NCI-H526 (cell line): ENCODE data around the gene IFI6.
"Not testable (repeated sequence)": the region's sequence is repeated elsewhere in the genome, so short reads cannot be mapped to it uniquely, and the experiment has no call there.

Experiments
- DNase-seq, 2 experiments: peaks; one replicate each; lab custom pipeline; 2025; lab: John Stamatoyannopoulos, UW

The IFI6 gene, protein sequence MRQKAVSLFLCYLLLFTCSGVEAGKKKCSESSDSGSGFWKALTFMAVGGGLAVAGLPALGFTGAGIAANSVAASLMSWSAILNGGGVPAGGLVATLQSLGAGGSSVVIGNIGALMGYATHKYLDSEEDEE

GRCh38 chr1:27671964-27672749 lies at the start of gene IFI6:
TSS of gene IFI6 (minus strand) at chr1:27672192. CDS start at chr1:27669314, 2,878 bp downstream.
- peak; percentile 93 to 94 for DNase-seq

- DNase-seq, result peak in 1 of 2 experiments; percentile 2
Observed at GRCh38 chr1:27719286-27720251, 47.6 kb upstream of the IFI6 start.

DNA sequence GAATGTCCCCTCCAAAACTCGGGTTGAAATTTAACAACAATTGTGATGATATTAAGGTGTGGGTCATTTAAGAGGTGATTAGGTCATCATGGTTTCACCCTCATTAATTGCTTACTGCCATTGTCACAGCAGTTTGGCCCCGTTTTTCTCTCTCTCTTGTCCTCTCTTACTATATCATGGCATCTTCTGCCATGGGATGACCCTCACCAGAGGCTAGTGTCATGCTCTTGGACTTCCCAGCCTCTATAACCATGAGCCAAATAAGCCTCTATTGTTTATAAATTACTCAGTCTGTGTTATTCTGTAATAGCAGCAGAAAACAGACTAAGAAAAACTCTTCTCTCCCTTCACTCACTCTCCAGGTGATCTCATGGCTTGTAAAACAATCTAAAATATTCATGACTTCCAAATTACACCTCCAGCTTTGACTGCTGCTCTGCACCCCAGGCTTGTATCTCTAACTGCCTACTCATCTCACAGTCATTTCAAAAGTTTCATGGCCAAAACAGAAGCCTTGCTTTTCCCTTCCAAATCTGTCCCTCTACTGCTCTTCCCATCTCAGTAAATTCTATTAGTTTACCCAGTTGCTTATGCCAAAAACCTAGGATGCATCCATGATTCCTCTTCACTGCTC lies 44.4 kb upstream of the IFI6 start:
- no peak for DNase-seq

DNA sequence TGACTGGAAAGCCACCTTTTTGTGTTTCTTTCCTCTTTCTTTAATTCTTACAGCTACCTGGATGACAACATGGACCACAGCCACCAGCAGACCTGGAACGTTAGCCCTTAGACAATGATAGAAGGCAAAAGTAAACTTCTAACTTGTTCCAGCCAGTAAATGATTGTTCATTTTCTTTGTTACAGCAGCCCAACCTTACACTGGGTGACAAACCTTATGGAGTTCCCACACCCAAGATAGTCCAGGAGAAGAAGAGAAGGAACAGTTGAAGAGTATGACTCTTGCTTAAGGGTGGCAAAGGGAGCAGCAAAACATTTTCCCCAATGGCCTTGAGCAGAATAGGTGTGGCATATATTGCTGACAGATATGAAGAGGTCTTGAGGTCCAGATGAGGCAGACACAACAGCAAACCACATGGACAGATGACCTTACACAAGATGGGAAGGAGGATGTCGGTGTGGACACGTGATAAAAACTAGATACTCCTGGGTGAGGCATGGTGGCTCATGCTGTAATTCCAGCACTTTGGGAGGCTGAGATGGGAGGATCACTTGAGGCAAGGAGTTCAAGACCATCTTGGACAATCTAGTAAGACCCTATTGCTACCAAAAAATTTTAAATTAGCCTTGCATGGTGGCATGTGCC lies 42.0 kb upstream of the IFI6 start:
- DNase-seq, result no peak

- DNase-seq, result no peak
Observed at GRCh38 chr1:27713139-27713725, 41.2 kb upstream of the IFI6 start.

DNA sequence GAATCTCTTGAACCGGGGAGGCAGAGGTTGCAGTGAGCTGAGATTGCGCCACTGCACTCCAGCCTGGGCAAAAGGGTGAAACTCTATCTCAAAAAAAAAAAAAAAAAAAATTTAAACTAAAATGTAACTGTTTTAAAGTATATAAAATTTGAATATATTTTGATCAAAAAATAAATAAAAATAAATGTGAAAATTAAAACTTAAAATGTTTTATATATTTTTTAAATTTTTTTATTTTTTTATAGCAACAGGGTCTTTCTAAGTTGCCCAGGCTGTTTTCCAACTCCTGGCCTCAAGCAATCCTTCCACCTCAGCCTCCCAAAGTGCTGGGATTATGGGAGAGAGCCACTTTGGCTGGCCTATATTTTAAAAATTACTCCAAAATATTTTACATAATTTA lies 38.6 kb upstream of the IFI6 start:
- DNase-seq, result no peak

DNA sequence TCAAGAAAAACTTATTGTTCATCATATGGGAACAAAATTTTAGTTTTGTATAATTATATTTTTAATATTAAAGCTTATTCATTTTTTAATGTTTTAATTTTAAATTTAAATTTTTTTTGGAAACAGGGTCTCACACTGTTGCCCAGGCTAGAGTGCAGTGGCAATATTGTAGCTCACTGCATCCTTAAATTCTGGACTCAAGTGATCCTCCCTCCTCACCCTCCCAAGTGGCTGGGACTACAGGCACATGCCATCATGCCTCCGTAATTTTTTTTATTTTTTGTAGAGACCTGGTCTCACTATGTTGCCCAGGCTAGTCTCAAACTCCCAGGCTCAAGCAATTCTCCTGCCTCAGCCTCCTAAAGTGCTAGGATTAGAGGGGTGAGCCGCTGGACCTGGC lies 33.6 kb upstream of the IFI6 start:
- DNase-seq, result no peak

DNA sequence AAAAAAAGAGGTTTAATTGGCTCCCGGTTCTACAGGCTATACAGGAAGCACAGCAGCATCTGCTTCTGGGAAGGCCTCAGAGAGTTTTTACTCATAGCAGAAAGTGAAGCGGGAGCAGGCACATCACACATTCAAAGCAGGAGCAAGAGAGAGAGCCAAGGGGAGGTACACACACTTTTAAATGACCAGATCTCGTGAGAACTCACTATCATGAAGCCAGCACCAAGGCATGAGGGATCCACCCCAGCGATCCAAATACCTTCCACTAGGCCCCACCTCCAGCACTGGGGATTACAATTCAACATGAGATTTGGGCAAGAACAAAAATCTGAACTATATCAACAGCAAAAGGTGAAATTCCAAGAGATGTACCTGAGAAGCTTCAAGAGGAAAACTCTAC lies 33.0 kb upstream of the IFI6 start:
- DNase-seq, result no peak

DNA sequence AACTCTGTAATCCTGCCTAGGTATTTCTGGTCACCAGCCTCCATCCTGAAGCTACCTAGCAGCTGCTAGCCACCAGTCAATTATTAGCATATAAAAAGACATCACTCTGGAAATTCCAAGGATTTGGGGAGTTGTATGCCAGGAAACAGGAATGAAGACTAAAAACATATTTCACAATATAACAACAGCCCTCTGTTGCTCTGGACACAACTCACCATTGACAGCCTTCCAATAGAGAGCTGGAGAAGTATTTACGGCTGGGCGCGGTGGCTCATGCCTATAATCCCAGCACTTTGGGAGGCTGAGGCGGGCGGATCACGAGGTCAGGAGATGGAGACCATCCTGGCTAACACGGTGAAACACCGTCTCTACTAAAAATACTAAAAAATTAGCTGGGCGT lies 24.8 kb upstream of the IFI6 start:
- not testable (repeated sequence) for DNase-seq

- DNase-seq, result no peak
Observed at GRCh38 chr1:27690183-27690582, 18.2 kb upstream of the IFI6 start.

- no peak for DNase-seq
Observed at GRCh38 chr1:27689423-27690173, 17.6 kb upstream of the IFI6 start.

GRCh38 chr1:27687906-27688305 lies 15.9 kb upstream of the IFI6 start:
- no peak for DNase-seq

DNA sequence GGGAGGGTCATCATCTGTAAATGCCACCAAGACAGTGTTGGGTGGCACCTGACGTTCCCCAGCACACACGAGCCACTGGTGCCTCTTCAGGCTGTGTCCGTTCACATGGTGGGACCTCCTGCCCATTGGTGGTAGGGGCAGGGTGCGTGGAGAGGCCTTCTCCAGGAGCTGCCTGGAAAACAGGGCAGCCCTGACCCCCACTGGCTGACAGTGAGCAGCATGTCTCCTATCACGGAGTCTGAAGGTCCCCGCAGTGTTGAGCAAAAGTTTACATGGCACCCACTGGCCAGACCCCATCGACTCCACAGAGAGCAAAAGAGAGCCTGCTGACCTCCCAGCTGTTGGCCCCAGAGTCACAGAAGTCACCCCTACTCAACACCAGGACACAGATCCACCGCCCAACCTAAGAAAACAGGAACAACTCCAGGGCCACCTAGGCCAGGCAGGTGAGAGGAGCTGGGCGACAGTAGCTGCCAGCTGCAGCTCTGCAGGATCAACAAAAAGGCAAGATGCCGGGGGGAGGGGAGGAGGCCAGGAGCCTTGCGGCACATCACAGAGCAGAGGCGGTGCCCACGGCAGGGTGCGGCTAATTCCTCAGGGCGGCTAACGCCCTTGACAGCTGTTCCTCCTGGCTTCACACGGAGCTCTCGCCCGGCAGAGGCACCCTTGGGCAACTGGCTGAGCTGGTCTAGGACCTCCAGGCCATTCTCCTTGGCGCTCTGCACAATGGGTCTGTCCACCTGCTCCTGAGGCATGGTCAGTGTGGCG lies 14.4 kb upstream of the IFI6 start:
- DNase-seq, result peak in 1 of 2 experiments; percentile 60

- no peak for DNase-seq
Observed at GRCh38 chr1:27684176-27684575, 12.2 kb upstream of the IFI6 start.

GRCh38 chr1:27682351-27682944 lies 10.5 kb upstream of the IFI6 start:
- DNase-seq, result no peak

DNA sequence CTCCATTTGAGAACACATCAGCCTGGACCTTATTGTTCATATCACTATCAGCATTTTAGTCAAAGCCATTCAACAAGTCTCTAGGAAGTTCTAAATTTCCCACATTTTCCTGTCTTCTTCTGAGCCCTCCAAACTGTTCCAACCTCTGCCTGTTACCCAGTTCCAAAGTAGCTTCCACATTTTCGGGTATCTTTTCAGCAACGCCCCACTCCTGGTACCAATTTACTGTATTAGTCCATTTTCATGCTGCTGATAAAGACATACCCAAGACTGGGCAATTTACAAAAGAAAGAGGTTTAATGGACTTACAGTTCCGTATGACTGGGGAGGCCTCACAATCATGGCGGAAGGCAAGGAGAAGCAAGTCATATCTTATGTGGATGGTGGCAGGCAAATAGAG lies 9.6 kb upstream of the IFI6 start:
- DNase-seq, result not testable (repeated sequence)

GRCh38 chr1:27680225-27680791 lies 8.3 kb upstream of the IFI6 start:
- DNase-seq, result not testable (repeated sequence)

DNA sequence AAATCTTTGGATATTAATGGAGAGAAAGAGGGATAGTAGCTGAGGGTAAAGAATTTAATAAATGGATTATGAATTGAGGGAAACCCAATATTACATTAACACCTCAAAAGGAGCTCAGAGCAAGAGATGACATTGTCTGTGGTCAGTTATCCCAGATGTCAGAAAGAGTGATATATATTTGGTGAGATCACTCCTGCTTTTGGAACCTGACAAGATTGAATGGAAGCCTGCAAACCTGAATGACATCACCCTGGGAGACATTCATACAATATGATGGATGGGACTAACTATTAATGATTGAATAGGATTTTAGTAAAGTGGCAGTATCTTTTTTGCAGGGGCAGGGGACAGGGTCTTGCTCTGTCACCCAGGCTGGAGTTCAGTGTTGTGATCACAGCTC lies 6.8 kb upstream of the IFI6 start:
- DNase-seq, result no peak

DNA sequence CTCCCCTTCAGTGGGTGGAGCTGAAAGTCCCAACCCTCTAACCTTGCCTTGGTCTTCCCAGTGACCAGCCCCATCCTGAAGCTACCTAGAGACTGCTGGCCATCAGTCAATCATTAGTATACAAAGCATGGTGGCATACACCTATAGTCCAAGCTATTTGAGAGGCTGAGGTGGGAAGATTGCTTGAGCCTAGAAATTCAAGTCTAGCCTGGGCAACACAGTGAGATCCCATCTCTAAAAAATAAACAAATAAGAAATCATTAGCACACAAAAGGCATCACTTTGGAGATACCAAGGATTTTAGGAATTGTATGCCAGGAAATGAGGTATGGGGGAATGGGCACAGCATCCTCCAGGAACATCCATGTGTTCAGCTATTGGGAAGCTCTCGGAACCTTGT lies 4.4 kb upstream of the IFI6 start:
- no peak for DNase-seq
